ENCODE data around the gene ELP4. TPM values are rescaled to one million over a fixed set of nuclear protein-coding genes. Genes with fewer than 3 reads are reported as not detected.
A peak's percentile ranks its signal among the peaks of the same experiment; 100 is the strongest.

ELP4 gene
- total and polyA plus RNA-seq, 12 donors = 10.5 to 30.4 (median 18.0) TPM

DNA sequence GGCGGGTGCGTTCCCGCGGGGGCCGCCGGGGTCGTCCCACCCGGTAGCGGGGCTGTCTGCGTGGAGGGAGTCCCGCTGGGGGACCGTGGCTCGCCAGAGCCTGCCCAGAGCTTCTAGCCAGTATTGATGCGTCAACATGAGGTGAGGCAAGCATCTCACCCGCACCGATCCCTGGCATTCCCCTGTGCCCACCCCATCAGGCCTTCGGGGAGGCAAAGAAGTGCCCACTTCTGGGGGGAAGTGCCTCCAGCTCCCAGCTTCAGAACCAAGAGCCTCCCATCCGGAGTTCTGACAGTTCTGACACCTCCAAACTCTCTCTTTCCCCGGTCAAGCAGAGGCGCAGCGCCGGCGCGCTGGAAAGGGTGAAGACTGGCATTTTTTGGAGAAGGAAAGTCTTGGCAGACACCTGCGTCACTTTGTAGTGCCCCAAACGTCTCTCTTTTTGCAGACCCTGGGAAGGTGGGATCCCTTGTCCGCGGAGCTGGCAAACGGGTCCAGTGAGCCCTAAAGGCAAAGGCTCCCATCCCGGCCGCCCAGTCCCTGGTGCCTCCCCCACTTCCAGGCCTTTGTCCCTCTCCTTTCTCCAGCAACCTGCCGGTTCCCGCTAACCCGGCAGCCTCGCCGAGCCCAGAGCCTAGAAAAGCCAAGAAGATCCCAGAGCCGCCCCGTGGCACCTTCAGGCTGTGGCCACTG, 304.8 kb downstream of the ELP4 start:
- intact Hi-C loops (cut with DNase I) = no loop called here
- H3K27ac ChIP-seq = no peak overlapping the region
- no peaks in the 10 kb centered on the region for H3K9me3 ChIP-seq (replicated peaks in 1 of 3)
- no peak overlapping the region for H3K4me3 ChIP-seq
- H3K36me3 ChIP-seq (replicated peaks in 1 of 2) = no peaks in the 10 kb centered on the region
- H3K4me1 ChIP-seq (replicated peaks in 1 of 2) = peaks cover 22 to 77% of the 10 kb centered on the region in 2 donors
- WGBS, 4 donors = 5 to 10% (median 7%) methylated on average over 11 to 38 of the region's 38 CpGs
- TF ChIP-seq POLR2A (IDR thresholded peaks at IDR 0.05) = no peak
- TF ChIP-seq, protein P1, sequence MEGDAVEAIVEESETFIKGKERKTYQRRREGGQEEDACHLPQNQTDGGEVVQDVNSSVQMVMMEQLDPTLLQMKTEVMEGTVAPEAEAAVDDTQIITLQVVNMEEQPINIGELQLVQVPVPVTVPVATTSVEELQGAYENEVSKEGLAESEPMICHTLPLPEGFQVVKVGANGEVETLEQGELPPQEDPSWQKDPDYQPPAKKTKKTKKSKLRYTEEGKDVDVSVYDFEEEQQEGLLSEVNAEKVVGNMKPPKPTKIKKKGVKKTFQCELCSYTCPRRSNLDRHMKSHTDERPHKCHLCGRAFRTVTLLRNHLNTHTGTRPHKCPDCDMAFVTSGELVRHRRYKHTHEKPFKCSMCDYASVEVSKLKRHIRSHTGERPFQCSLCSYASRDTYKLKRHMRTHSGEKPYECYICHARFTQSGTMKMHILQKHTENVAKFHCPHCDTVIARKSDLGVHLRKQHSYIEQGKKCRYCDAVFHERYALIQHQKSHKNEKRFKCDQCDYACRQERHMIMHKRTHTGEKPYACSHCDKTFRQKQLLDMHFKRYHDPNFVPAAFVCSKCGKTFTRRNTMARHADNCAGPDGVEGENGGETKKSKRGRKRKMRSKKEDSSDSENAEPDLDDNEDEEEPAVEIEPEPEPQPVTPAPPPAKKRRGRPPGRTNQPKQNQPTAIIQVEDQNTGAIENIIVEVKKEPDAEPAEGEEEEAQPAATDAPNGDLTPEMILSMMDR (IDR thresholded peaks at IDR 0.05) = no peak
- peaks cover 92% of the 10 kb centered on the region for H3K27me3 ChIP-seq
- DNase-seq = no peak

DNA sequence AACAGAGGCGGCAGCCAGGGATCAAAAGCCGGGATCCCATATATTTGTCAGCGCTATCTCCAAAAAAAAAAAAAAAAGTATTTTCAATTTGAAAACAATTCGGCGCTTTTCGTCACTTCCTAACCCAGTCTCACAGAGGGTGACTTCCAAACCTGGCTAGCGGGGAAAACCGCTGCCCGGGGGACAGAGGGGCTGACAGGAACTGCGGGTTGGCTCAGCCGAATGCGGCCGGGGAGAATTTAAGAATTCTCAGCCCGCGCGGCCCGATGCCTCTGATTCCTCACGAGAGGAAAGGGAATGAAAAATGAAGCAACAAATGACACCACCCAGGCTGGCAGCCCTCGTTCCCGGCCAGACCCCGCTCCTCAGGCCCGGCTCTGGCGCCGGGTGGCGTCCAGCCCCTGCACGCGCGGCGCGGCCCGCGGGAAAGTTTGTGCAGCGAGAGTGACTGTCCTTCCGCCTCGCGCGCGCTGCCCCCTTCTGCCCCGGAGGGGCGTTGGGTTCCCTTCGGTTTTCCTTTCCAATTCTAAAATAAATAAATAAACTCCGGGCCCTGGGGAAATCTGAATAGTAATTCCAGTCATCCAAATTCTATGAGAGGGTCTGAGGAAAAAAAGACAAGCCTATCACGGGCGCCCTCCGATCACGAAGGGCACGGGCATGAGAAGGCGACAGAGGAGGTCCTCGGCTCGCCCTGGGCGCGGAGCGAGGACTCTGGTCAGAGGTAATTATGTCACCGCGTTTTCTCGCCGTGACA, 306.3 kb downstream of the ELP4 start:
- DNase-seq = no peak
- intact Hi-C loops (cut with DNase I) = no loop called here
- Histone ChIP-seq H3K36me3 (replicated peaks in 1 of 2) (no peaks in the 10 kb centered on the region), H3K27me3 (peaks cover 94% of the 10 kb centered on the region), H3K27ac (no peak overlapping the region), H3K9me3 (replicated peaks in 1 of 3) (no peaks in the 10 kb centered on the region), H3K4me1 (replicated peaks in 1 of 2) (peaks cover 16 to 62% of the 10 kb centered on the region in 2 donors), H3K4me3 (peak overlapping the region in 1 of 4 donors; percentile 36)
- 4 to 6% (median 4%) methylated on average over 56 to 57 of the region's 57 CpGs for WGBS, 4 donors
- TF ChIP-seq, protein P1 (IDR thresholded peaks at IDR 0.05) = no peak
- TF ChIP-seq POLR2A (IDR thresholded peaks at IDR 0.05) = no peak

DNA sequence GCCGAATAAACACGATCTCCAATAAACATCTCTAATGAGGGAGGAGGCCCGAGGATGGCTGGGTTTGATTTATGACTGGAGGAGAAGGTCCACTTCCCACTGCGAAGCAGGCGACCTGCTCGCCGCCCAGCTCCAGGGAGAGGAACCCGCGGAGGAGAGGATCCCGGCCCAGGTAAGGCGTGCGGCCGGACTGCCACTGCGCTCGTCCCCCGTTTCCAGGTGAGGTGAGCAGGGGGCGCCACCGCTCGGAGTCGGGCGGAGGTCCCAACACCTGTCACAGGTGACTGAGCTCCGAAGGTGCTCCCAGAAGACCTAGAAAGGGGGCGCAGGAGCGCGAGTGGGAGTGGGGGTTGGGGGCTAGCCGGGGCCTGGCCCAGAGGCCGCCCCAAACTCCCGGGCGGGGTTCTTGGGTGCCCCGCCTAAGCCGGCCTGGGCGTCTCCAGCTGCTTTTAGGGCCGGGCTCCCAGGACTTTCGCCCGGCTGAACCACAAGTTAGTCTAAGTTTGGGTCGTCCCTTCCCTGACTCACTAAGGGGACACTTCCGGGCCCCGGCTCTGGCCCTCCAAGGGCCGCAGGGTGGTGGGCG, 307.0 kb downstream of the ELP4 start:
- H3K9me3 ChIP-seq (replicated peaks in 1 of 3) = no peaks in the 10 kb centered on the region
- TF ChIP-seq, protein P1 (IDR thresholded peaks at IDR 0.05) = no peak
- TF ChIP-seq POLR2A (IDR thresholded peaks at IDR 0.05) = no peak
- peaks cover 12 to 55% of the 10 kb centered on the region in 2 donors for H3K4me1 ChIP-seq (replicated peaks in 1 of 2)
- H3K27ac ChIP-seq = no peak overlapping the region
- peaks cover 94% of the 10 kb centered on the region for H3K27me3 ChIP-seq
- no peaks in the 10 kb centered on the region for H3K36me3 ChIP-seq (replicated peaks in 1 of 2)
- H3K4me3 ChIP-seq = peak overlapping the region in 1 of 4 donors; percentile 36
- WGBS, 4 donors = 4 to 13% (median 6%) methylated on average over 12 to 40 of the region's 40 CpGs
- intact Hi-C loops (cut with DNase I) = no loop called here
- no peak for DNase-seq

DNA sequence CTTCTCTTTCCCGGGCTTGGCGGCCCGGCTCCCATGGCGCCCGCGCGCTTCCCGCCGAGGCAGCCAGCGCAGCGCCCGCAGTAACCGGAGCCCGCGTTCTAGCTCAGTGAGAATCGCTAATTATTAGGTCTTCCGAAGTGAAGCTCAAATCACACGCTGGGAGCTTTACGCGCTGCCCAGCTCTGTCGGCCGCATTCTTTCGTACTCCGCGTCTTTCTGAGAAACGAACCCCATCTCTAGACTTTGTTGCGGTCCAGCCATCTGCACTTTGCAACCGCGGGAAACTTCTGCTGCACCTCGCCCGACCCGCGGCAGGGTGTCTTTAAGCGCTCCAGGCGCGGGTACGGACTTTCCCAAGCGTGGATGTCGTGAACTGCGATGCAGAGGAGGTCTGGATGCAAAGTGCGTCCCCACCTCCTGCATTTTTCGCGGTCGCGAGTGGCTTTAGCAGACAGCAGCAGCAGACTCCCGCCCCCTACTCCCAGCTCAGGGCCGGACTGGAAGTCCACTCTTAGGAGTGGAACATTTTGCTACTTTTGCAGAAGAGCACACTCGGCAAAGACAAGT, 307.6 kb downstream of the ELP4 start:
- H3K4me3 ChIP-seq = peak overlapping the region in 1 of 4 donors; percentile 36
- H3K4me1 ChIP-seq (replicated peaks in 1 of 2) = peaks cover 12 to 51% of the 10 kb centered on the region in 2 donors
- H3K27me3 ChIP-seq = peaks cover 96% of the 10 kb centered on the region

More for the DNA sequence above, 307.6 kb downstream of the ELP4 start:
- DNase-seq = no peak
- no peak overlapping the region for H3K27ac ChIP-seq
- no peak for TF ChIP-seq POLR2A (IDR thresholded peaks at IDR 0.05)
- TF ChIP-seq, protein P1 (IDR thresholded peaks at IDR 0.05) = no peak
- H3K36me3 ChIP-seq (replicated peaks in 1 of 2) = no peaks in the 10 kb centered on the region
- intact Hi-C loops (cut with DNase I) = no loop called here
- no peaks in the 10 kb centered on the region for H3K9me3 ChIP-seq (replicated peaks in 1 of 3)
- WGBS, 4 donors = 2 to 4% (median 3%) methylated on average over 7 to 48 of the region's 48 CpGs
